ENCODE results near the gene SNCA.

The SNCA gene

DNA sequence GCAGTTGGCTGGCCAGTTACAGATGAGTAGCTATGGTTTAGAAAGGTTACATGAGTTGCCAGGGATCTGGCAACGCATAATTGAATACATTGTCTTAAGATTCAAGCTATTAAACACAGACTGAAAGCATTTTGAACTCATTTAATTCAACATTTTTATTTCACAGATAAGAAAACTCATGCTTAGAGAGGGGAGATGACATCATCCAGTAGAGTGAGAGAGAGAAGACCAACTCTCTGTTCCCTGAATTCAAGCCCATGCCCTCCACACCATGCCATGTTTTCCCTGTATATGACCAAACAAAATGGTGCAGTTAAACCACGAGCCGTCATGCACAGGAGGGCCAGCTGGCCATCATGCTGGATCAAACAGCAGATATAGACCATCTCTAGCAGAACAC is 22.6 kb downstream of the SNCA start:
- no peak for DNase-seq (ENCODE audit: low spot score)

DNA sequence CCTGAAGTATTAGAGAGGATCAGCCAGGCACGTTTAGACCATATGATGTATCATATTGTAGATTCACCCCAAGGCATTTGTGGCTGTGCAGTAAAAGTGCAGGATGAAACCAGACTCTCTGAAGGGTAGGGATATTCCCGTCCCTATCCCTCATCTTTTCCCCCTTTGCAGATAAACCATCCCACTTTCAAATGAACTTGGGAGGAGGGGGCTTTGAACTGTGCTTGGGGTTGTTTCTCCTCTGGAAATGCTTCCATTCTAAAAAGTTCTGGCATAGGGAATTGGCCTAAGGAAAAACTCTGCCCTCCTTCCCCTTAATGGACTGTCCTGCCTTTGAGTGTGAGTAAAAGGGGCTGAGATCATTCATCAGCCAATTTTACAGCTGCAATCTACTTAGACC is 23.8 kb downstream of the SNCA start:
- no peak for DNase-seq (ENCODE audit: low spot score)

DNA sequence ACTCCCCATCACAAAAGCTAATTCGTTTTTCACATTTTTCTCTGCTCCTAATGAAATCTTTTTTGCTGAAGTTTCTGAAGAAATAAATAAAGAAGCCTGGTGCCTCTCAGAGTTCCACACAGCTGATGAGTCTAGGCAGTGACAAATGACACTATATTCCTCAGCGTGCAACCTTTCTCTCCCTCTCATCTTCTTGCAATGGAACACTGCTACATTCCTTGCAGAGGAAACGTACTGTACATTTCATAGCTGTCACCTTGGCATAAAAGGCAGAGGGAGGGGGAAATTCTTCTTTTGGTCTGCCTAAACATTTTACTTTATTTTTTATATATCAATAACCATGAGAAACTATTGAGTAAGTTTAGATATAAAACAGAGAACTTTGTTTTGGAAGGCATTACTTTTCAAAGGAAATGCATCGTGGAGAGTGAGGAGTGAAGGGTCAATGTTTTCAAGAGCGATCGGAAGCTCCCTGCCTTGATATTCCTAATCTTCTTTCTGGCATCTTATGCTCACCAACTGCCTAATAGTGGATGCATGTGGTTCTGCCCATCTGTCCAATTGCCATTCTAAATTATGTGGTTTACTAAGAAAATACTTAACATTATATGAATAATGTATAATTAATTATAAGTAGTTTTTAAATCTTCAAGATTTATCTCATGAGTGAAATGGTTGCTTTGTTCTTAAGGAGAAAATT is 29.4 kb downstream of the SNCA start:
- no peak for DNase-seq (ENCODE audit: low spot score)

DNA sequence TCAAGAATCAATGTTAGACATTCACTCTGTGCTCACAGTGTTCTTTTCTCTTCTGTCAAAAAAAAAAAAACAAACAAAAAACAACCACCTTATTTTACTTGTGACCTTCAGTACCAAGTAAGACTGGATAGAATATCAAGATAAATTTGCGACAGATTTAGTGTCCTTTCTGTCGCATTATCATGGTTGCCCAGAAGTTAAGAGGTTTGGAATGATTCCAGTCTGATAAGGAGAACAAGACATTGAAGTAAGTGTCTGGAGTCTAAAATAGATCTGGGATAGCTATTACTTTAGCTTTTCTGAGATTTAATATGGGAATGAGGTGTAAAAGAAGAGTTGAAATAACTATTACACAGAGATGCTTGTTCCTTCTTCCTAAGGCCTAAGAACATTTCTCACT is 31.7 kb downstream of the SNCA start:
- DNase-seq (ENCODE audit: low spot score): no peak

DNA sequence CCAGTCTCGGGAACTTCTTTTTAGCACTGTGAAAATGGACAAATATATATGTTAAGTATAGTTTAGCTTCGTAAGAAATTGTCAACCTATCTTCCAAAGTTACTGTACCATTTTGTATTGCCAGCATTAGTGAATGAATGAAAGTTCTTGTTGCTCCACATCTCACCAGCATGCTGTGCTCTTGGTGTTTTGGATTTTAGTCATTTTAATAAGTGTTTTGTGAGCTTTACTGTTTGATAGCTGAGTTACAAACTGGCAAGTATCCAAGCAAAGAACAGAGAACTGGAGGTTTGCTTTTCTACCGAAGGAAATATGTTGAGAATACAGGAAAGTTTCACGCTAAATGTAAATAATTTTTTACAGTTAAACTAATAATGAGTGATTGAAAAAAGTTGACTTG is 33.0 kb downstream of the SNCA start:
- no peak for DNase-seq (ENCODE audit: low spot score)

DNA sequence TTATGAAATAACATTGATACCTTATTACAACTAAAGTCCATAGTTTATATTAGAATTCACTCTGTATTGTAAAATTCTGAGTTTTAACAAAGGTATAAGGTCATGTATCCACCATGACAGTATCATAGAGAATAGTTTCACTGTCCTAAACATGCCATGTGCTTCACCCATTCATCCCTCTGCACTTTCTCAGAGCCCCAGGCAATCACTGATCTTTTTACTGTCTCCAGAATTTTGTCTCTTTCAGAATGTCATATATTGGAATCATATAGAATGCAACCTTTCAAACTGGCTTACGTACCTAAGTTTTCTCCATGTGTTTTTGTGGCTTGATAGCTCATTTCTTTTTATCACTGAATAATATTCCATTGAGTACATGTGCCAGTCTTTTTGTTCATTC is 33.9 kb downstream of the SNCA start:
- no peak for DNase-seq (ENCODE audit: low spot score)

DNA sequence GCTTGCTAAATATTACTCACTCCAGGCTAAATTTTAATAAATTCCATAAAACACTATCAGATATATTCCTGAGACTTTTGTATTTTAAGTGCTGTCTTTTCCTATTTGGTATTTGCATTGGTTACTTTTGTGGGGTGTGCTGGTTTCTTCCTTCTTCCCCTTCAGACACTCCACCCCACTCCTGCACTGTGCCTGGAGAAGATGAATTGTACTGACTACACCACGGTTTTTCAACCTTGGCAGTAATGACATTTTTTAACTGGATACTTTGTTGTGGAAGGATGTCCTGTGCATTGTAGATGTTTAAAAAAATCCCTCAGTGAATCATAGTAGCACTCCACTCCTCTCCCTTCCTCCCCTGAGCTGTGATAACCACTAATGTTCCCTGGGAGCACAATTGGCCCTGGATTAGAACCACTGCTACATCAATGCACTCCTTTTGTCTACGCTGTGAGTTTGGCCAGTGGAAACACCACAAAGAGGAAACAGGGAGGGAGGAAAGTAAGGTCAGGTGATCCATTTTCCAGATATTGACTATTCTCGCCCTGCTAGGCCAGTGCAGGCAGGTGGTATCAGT is 36.3 kb downstream of the SNCA start:
- DNase-seq (ENCODE audit: low spot score): no peak

DNA sequence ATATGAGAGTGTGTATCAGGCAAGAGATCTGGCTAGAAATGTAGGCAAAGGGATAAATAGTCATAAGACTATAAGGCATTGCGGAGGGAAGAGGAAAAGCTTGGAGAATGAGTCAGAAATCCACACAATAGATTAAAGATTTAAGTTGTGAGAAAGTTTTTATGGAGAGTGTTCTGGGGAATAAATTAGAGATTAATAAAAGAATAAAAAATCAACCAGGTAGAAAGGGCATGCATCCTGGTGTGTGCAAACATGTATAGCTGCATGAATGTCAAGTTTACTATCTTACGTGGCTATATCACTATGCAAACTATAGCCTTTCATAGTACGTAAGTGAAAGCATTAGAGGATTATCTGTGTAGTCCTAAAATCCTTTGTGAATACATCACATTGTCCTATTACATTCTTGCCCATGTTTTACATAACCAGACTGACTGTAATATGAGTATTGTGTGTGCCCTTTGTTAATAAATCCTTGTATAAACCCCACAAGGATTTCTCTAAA is 36.9 kb downstream of the SNCA start:
- DNase-seq (ENCODE audit: low spot score): no peak

DNA sequence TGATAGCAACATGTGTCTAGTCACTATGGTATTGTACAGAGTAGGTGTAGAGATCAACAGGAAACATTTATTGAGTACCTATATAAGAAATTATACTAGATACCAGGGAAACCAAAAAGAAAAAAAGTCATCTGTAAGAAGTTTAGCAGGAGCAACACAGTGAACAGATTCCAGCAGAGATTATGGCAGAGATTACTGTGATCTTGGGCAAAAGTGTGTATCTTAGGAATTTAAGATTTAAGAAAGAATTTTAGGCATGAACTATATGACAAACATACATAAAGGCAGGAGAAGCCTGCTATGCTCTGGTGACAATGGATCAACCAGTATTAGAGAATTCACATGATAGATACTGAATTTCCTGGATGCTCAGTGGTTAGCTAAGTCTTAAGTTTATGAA is 37.9 kb downstream of the SNCA start:
- no peak for DNase-seq (ENCODE audit: low spot score)

DNA sequence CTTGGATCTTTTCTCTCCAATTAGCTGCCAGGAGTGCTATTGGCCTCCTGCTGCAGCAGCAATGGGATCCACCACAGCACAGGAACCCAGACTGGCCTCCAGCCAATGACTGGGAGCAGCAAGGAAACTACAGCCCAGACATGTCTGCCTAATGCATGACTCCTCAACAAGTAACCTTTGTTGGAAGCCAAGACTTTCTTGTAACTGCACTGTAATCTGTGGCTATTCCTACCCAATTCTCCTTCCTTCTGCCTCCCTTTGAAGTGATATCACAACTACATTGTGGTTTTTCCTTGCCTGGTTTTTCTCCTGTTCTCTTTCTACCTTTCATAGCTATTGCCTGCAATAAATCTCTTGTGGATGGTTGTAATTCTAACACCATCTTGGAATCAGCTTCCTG is 39.8 kb downstream of the SNCA start:
- DNase-seq (ENCODE audit: low spot score): no peak

DNA sequence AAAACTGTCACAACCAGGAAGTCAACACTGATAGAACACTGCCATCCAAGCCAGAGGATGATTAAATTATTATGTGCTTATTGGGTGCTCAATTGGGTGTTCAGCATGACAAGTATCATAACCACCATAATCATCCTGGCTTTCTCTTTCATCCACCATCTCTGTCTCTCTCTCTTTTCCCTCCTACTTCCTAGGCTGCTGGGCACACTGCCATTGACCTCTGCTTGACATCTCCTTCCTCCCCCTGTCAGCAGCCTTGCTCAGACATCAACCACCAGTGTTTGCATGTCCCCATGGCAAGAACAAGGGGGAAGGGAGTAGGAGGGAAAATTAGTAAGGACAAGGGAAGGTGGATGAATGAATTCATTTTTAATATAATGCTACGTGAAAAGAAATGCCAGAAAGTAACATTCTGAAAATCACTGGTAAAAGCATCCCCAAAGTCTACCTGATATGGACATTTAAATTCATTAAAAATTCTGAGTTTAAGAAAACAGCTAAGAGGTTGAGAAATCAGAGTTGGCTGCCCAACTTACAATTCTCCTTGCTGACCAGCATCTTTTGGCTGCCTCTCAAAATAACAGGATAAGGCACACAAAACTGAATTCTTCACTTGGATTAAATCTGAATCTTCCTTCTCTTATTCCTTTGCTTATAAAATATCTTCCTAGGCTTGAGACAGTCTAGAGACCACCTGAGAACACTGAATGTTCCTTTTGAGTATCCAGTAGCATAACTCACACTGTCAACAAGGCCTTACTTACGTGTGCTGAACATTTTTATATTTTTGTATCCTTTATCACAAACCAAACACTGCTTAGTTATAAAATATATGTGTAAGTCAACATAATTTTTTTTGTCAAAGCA is 48.5 kb downstream of the SNCA start:
- DNase-seq (ENCODE audit: low spot score): no peak

DNA sequence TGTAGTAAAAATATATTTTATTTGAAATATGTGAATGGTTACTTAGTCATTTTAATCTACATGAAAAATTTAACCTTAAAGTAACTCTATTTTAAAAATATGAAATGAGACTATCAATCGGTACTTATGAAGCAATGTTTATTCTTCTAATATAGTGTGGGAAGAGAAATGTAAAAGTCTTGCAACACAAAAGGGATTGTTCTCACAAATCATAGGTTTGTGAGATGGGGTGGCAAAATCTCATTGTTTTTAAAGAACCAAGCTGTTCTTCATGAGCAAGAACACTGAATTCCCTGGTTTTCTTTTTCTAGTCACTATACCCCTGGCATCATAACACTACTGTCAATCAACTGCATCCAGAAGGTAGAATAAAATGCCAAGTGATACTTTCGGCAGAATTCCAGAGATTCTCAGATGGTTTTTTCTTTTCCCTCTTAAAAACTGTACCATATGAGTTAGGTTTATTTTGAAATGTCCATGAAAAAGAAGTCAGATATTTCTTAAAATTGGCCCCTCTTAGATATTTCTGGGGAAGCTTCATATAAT is 52.2 kb downstream of the SNCA start:
- no peak for DNase-seq (ENCODE audit: low spot score)

DNA sequence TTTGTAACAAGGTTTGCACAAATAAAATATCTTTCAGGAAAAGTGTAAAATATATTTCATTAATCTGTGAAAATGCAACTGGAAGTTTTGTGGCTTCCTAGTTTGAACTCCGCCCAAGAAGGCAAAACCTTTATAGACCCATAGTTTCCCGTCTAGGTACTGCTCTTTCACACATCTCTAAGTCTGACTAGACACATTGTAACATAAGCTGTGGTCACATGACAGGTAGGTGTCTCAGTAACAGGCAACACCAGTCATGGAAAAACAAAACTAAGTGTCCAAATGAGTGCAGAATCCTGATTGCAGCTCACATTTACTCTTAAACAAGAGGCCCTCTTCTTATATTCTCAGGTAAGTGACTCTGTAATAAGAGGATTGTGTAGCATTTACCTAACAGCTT is 55.6 kb downstream of the SNCA start:
- no peak for DNase-seq (ENCODE audit: low spot score)

DNA sequence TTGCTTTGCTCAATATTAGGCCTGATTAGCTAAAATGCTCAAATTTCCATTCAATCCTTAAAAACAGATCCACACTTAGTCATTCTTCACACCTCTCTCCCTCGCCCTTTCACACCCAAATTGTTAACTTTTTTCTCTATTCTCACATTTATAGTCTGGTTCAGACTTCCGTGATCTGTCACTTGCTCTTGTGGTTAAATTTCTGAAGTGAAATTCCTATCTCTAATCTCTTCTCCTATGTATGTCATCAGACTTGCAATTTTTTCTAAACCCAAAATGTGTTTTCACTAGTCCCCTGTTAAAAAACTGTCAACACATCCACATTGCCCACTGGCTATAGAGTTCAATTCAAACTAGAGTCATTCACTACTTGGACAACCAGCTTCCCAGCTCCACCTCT is 63.2 kb downstream of the SNCA start:
- DNase-seq (ENCODE audit: low spot score): no peak

DNA sequence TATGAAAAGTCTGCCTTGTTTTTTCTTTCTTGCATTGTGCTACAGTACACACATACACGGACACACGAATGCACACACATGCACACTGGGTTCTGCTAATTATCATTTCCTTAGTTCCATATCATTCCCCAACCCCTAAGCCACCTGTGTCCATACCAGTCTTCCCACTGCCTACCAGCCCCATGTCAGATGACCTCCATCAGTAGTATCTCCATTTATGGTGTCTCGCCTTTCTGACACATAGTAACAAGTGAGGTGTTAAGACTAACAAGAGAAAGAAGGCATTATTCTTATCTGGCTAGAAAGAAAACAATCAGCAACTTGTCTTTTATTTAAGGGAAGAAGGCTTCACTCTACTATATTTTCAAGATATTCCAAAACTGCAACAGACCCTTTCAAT is 67.1 kb downstream of the SNCA start:
- no peak for DNase-seq (ENCODE audit: low spot score)

DNA sequence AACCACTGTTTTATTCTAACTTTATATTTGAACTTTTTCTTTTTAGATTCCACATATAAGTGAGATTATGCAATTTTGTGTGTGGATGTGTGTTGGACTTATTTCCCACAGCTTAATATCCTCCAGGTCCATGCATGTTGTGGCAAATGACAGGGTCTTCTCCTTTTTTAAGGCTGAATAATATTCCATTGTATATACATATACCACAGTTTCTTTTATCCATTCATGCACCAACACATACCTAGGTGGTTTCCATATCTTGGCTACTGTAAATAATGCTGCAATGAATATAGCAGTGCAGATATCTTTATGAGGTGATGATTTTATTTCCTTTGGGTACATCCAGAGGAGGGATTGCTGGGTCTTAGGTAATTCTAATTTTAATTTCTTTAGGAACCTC is 69.0 kb downstream of the SNCA start:
- DNase-seq (ENCODE audit: low spot score): no peak

DNA sequence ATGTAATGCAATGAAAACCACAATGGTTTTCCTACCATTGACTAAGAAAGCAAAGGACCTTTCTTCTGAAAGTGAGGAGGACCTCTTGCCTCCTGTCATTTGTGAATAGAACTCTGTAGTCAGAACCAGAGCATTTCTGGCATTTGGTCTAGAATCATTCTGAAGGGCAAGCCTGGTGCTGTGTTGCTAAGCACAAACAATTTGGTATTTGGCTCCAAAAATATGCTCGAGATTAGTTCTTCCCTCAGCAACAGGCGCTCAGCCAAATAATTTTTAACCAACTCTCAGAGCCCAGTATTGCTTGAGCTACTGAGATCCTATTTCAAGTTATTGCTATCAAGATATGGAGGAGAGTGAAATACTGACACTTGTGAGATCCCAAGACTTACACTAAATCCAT is 71.0 kb downstream of the SNCA start:
- DNase-seq (ENCODE audit: low spot score): no peak

DNA sequence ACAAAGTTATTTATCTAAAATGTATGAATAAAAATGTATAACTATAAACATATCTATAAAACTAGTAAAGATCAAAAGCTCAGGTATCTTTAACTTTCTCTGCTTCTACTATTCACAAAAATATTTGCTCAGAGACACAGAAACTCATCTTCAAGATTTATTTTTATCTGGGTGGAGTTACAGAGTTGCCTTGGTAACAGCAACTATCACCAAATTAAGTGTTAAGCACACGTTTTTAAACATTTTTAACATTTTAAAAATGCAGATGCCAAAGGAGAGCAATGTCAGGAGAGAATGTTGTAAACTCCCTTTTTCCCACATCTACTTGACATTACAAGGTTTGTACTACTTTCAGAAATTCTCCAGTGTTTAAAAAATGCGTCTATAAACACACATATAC is 71.4 kb downstream of the SNCA start:
- no peak for DNase-seq (ENCODE audit: low spot score)

DNA sequence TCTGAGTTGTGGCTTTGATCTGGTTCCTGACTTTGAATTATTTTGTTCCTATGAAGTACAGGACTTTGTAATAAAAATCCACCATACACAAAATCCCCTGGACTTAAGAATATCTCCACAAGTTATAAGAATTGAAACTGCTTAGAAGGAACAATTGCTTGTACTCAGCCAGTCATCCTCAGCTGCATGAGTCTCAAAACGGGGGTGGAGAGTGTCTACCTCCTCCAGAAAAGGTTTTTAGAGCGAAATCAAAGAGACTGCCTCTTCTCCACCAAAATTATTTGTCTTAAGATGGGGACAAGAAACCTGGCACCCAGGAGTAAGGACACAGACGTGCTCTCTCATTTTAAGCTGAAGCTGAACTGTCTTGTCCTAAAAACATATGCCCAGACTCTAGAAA is 74.7 kb downstream of the SNCA start:
- DNase-seq (ENCODE audit: low spot score): no peak

DNA sequence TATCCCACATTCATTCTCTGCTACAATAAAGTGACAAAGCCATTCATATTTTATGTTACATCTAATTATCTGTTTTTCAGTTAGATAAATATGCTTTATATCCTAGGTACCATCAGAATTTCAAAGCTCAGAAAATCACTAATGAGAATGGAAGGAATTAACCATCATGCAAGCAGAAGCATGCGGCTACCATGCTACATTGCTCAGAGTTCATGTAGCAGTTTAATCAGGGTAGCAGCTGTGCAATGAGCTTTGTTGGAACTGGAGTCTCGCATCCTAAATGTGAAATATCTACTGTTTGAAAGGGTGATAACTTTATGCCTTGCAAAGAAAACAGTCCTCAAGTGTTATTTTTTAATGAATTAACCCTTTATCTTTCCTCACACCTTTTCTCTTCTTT is 77.5 kb downstream of the SNCA start:
- DNase-seq (ENCODE audit: low spot score): no peak

DNA sequence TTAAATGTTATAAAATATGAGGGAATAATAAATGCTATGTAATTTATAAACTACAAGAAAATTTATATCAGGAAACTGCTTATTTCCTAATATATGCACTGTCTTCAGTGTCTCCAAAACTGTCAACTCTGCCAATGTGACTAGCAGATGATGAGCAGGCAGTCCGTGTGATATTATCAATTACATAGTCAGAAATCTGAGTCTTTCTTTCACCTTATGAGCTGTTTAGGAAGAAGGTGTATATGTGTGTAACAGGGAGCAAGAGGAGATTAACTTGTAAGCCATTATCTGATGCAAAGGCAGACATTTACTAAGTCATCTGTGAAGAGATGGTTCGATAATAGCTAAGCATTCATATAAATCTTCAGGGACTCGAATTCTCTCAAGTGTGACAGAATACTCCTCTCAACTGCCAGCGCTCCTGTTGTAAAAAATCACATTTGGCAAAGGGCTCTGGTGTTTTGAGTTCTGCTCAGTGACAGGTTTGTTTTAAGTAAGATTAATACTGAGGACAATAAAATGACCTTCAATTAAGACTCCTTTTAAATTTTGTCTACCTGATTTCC is 79.7 kb downstream of the SNCA start:
- no peak for DNase-seq (ENCODE audit: low spot score)

DNA sequence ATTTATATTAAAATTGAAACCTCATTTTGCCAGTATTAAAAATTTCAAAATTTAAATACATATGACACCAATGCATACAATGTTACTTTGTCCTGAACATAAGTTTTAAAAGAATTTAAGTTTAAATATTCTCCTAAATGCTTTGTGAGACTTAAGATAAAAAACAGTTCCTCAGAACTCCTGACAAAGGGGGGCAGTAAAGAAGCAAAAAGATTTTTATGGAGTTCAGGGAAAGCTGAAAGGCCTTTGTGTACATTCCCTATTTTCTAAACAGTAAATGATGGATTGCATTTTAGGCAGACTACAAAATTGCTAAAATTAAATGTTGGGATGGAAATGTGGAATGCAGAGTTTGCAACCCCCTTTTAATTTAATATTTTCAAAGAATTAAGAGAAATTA is 81.7 kb downstream of the SNCA start:
- DNase-seq (ENCODE audit: low spot score): no peak

DNA sequence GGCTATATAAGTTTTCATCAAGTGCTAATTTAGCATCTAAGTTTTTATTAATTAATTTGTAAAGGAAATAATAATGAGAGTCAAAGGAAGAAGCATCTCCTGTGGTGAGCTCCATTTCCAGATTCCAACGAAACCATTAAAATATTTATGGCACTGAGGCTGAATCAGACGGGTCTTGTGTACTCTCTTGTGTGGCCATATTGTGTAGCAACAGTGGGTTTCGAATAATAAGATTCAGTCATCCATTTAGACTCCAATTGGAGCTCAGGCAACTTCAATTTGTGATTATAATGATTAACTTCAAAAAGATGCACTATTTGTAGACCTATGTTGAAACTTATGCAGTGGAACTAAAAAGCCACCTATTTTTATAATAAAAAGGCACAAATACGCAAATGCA is 82.4 kb downstream of the SNCA start:
- DNase-seq (ENCODE audit: low spot score): no peak
